ENCODE results near the gene AMZ1. TPM values are rescaled to one million over a fixed set of nuclear protein-coding genes. Genes with fewer than 3 reads are reported as not detected.
"Not testable (repeated sequence)": the region's sequence is repeated elsewhere in the genome, so short reads cannot be mapped to it uniquely, and the experiment has no call there.

The AMZ1 gene
- total and polyA plus RNA-seq, 8 donors, result under 0.01 to 1.4 (median 0.45) TPM; not detected in 5

- TF ChIP-seq, protein P1, sequence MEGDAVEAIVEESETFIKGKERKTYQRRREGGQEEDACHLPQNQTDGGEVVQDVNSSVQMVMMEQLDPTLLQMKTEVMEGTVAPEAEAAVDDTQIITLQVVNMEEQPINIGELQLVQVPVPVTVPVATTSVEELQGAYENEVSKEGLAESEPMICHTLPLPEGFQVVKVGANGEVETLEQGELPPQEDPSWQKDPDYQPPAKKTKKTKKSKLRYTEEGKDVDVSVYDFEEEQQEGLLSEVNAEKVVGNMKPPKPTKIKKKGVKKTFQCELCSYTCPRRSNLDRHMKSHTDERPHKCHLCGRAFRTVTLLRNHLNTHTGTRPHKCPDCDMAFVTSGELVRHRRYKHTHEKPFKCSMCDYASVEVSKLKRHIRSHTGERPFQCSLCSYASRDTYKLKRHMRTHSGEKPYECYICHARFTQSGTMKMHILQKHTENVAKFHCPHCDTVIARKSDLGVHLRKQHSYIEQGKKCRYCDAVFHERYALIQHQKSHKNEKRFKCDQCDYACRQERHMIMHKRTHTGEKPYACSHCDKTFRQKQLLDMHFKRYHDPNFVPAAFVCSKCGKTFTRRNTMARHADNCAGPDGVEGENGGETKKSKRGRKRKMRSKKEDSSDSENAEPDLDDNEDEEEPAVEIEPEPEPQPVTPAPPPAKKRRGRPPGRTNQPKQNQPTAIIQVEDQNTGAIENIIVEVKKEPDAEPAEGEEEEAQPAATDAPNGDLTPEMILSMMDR (IDR thresholded peaks at IDR 0.05), result no peak
- TF ChIP-seq POLR2A (IDR thresholded peaks at IDR 0.05) (no peak), POLR2AphosphoS5 (IDR thresholded peaks at IDR 0.05) (peak in 2 of 3 donors; percentile 37 to 46), EP300 (IDR thresholded peaks at IDR 0.05) (no peak)
- 49 to 74% (median 70%) methylated on average over 18 of the region's 18 CpGs for WGBS, 5 donors
- Histone ChIP-seq H3K27me3 (no peaks in the 10 kb centered on the region), H3K4me3 (no peak overlapping the region), H3K9me3 (no peaks in the 10 kb centered on the region), H3K36me3 (no peaks in the 10 kb centered on the region), H3K27ac (peak overlapping the region in 4 of 5 donors; percentile 9 to 66 (median 43)), H3K4me1 (peaks cover 11 to 41% (median 27%) of the 10 kb centered on the region in 4 donors)
- DNase-seq, result peak; percentile 26 to 68
- intact Hi-C loops (cut with DNase I; ENCODE audit: low total_unique reads), result no loop called here
Measured at GRCh38 chr7:2737771-2738540, 50.0 kb downstream of the AMZ1 start.

- TF ChIP-seq EP300 (IDR thresholded peaks at IDR 0.05) (no peak), POLR2A (IDR thresholded peaks at IDR 0.05) (no peak), POLR2AphosphoS5 (IDR thresholded peaks at IDR 0.05) (no peak)
- TF ChIP-seq, protein P1 (IDR thresholded peaks at IDR 0.05), result no peak
- no peaks in the 10 kb centered on the region for H3K9me3 ChIP-seq
- WGBS, 5 donors, result 93 to 95% (median 94%) methylated on average over 19 of the region's 19 CpGs
- H3K27me3 ChIP-seq, result no peaks in the 10 kb centered on the region
- H3K4me3 ChIP-seq, result no peak overlapping the region
- H3K27ac ChIP-seq, result peak overlapping the region in 3 of 5 donors; percentile 35 to 66 (median 51)
- no peaks in the 10 kb centered on the region for H3K36me3 ChIP-seq
- intact Hi-C loops (cut with DNase I; ENCODE audit: low total_unique reads), result no loop called here
- peak in 1 of 2 donors; percentile 21 for DNase-seq
- peaks cover 1 to 31% (median 20%) of the 10 kb centered on the region in 4 donors for H3K4me1 ChIP-seq
Measured at GRCh38 chr7:2738766-2739549, 51.0 kb downstream of the AMZ1 start.

DNA sequence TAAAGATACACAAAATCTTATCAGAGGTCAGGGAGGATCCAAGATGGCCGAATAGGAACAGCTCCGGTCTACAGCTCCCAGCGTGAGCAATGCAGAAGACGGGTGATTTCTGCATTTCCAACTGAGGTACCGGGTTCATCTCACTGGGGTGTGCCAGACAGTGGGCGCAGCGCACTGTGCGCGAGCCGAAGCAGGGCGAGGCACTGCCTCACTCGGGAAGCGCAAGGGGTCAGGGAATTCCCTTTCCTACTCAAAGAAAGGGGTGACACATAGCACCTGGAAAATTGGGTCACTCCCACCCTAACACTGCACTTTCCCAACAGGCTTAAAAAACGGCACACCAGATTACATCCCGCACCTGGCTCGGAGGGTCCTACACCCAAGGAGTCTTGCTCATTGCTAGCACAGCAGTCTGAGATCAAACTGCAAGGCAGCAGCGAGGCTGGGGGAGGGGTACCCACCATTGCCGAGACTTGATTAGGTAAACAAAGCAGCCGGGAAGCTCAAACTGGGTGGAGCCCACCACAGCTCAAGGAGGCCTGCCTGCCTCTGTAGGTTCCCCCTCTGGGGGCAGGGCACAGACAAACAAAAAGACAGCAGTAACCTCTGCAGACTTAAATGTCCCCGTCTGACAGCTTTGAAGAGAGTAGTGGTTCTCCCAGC is 55.7 kb downstream of the AMZ1 start:
- WGBS, 5 donors, result 85 to 93% (median 89%) methylated on average over 19 to 20 of the region's 20 CpGs
- intact Hi-C loops (cut with DNase I; ENCODE audit: low total_unique reads); H3K4me1 ChIP-seq; H3K27me3 ChIP-seq; H3K36me3 ChIP-seq; DNase-seq; H3K4me3 ChIP-seq; H3K9me3 ChIP-seq; H3K27ac ChIP-seq: not testable (repeated sequence)

DNA sequence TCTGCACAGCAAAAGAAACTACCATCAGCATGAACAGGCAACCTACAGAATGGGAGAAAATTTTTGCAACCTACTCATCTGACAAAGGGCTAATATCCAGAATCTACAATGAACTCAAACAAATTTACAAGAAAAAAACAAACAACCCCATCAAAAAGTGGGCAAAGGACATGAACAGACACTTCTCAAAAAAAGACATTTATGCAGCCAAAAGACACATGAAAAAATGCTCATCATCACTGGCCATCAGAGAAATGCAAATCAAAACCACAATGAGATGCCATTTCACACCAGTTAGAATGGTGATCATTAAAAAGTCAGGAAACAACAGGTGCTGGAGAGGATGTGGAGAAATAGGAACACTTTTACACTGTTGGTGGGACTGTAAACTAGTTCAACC is 60.7 kb downstream of the AMZ1 start:
- H3K27ac ChIP-seq; DNase-seq; H3K27me3 ChIP-seq; H3K4me3 ChIP-seq; intact Hi-C loops (cut with DNase I; ENCODE audit: low total_unique reads); H3K9me3 ChIP-seq; H3K36me3 ChIP-seq: not testable (repeated sequence)
- H3K4me1 ChIP-seq, result peaks cover 7 to 22% (median 12%) of the 10 kb centered on the region in 4 donors

DNA sequence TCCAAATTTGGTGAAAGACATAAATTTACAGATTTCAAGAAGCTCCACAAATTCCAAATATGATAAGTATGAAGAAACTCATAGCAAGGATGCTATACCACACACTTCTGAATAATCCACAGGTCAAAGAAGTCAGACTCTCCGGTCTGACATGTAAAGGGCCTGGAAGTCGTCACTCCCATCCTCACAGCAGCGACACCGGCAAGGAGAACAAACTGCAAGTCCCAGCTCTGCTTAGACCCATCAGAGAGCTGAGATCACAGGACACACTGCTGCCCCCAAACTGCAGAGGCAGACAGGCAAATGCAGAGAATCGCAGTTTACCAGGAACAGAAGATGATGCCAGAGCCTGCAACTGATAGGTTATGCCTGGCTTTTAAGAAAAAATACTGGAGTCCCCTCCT is 62.0 kb downstream of the AMZ1 start:
- H3K9me3 ChIP-seq, result no peaks in the 10 kb centered on the region
- no peak overlapping the region for H3K27ac ChIP-seq
- no peak overlapping the region for H3K4me3 ChIP-seq
- no peak for DNase-seq
- no peaks in the 10 kb centered on the region for H3K36me3 ChIP-seq
- H3K27me3 ChIP-seq, result no peaks in the 10 kb centered on the region
- peaks cover 7 to 20% (median 12%) of the 10 kb centered on the region in 4 donors for H3K4me1 ChIP-seq
- 87 to 96% (median 91%) methylated on average over 5 of the region's 5 CpGs for WGBS, 5 donors
- intact Hi-C loops (cut with DNase I; ENCODE audit: low total_unique reads), result no loop called here
- TF ChIP-seq EP300 (IDR thresholded peaks at IDR 0.05) (no peak), POLR2AphosphoS5 (IDR thresholded peaks at IDR 0.05) (no peak)
- TF ChIP-seq, protein P1 (IDR thresholded peaks at IDR 0.05), result no peak
